ENCODE measurements around the gene ZNF214. TPM values are rescaled to one million over a fixed set of nuclear protein-coding genes. Genes with fewer than 3 reads are reported as not detected.
A peak's percentile ranks its signal among the peaks of the same experiment; 100 is the strongest.

ZNF214 gene
- total RNA-seq (2014; rRNA removed; shearing (Covaris generic)): 2.6 and 3.5 TPM in 2 replicates

DNA sequence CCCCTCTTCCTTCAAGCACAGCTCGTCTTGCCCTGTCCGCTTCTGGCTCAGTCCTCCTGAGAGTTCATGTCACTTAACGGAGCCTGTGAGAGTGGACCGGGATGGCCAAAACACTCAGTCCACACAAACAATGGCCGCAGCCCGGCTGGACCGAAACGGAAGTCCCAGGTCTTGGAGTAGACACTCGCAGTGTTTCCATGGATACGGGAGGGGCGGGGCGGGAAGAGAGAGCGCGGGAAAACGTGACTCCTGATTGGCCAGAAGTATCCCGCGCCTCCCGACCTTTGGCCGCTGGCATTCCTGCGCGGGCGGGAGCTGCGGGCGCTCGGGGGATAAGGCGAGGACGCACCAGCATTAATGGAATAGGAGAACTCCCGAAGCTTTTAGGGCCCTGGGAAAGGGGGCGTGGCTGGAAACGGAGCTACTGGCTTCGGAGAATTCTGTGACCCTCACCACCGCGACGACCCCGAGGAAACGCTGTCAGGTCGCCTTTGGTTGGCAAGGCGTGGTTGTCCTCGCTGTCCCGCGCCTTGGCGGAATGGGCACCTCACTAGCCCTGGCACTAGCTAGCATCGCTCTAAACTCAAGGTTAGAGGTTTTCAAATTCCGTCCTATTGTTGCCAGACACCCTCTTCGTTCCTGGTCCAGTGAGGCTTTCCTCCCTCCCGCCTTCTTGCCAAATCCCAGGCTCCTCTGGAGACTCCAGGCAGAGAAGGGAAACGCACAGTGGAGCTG, at the start of gene ZNF214, which contains the start of gene NLRP14:
Gene ZNF214, minus strand, starts transcription at position 164 of the 735 bp plus-strand sequence. CDS start 17,511 bp downstream, outside the sequence.
Gene NLRP14, plus strand, starts transcription at position 297 of the 735 bp plus-strand sequence. CDS start 18,108 bp downstream, outside the sequence.
- DNase-seq (ENCODE audit: low read depth): peak; percentile 92

DNA sequence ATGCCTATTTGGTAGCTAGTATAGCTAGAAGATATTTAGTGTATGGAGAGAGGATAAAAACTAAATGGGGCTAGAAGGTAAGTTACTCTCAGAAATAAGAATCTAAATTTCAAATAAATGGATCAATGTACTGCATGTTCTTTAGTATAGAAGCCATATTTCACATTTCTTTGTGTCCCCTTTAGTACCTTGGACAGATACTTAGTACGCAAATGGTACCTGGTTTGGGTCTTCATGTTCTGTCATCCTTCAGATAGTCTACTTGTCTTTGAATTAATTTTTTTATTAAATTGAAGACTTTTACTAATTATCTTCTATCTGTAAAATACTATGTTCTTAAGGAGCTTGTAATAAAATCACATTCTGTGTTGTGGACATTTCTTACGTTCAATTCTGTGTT, 42.4 kb upstream of the ZNF214 start:
- DNase-seq (ENCODE audit: low read depth): no peak

DNA sequence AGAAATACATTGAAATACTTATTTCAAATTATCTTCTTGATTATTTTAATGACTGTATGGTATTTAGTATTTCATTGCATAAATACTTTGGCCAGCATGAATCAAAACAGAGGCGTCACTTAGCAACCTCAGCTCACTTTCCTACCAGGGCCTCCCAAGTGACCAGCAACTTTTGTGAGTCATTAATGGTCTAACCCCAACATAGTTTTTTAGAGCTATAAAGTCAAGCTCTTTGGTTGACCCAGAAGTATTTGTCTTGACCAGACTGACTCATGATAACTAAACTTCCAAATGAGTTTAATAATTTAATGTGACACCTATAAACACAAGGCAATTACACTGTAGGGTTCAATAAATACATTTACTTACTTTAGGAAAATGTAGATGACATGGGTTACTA, 40.7 kb upstream of the ZNF214 start:
- peak; percentile 57 for DNase-seq (ENCODE audit: low read depth)

DNA sequence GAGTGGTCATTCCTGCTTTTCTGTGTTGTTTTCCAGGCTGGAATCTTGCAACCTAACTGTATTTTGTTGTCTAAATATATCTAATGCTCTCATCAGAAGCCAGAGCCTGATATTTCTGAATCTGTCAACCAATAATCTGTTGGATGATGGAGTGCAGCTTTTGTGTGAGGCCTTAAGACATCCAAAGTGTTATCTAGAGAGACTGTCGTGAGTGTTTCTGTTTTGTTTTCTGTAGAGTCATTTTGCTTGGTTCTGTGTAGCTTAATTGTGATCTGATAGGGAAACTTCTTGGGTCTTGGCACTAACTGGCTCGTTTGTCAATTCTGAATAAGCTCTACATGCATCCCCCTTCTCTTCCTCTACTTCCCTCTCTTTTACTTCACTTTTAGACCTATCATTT, 37.5 kb upstream of the ZNF214 start:
- DNase-seq (ENCODE audit: low read depth): no peak

DNA sequence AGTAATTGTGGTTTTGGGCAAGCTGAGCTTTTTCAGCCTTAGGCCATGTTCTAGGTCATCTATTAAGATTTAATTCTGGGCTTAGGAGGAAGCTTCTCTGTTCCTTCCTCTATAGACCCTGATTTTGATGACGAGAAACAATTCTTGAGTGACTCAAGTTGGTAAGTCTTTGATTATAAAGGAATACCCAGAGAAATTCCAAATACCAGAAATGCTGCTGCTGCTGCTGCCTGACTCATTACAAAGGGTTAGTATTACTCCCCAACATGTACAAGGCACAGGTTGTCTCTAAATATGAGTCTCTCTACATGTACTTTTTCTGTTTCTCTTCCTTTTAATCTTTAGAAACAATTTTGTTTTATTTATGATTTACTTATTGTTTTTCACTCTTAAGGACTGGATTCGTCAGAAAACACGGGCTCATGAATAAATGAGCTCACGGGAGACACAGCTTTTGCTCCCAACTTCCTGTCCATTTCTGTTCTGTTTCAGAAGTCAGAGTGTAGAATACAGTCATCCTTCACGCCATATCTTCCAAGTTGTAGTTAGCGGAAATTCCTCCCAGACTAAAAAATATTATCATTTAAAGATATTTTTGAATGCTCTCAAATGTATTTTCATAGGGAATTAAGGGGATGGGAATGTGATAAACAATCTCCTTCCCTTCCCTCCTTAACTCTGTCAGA, 36.8 kb upstream of the ZNF214 start:
- DNase-seq (ENCODE audit: low read depth): peak; percentile 4

DNA sequence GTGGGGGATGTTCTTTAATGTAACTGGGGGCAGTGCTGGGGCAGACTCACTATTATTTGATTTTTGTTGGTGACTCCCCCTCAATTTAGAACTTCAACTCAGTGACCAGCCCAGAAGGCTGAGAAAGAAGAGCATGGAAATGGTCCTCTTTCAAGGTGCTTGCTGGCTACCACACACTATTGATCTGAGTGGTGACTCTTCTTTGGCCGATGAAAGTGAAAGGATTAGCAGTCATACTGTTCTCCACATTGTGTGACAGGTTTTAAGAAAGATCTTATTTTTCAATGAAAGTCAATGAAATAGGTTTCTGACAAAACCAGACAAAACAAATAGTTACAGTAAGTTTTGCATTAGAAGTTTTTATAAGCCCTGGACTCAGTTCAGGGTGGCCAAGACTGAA, 30.0 kb upstream of the ZNF214 start:
- DNase-seq (ENCODE audit: low read depth): no peak

DNA sequence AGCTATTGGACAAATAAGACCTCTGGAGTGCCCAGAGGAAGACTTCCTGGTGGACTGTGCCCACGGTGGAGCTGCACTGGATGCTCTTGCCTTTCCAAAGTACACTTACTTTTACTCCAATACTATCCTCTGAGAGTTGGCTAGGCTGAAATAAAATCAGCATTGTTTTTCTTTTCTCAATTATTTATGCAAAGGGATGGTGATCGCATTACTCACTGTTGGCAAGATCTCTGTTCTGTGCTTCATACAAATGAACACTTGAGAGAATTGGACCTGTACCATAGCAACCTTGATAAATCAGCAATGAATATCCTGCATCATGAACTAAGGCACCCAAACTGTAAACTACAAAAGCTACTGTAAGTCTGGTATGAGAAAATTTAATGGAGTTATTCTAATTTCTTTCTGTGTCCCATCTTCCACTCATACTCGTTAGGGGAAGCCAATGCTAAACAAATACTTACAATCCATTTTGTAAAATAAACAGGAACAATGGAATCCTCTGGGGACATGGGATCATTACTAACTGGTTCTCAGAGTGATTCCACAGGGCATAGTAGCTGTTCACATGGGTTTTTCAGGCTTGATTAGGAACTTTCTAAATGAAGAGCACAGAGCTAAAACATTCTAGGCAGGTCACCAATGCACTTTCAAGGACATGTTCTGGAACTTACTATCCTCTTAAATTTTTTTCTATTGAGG, 26.5 kb upstream of the ZNF214 start:
- DNase-seq (ENCODE audit: low read depth): peak; percentile 3

DNA sequence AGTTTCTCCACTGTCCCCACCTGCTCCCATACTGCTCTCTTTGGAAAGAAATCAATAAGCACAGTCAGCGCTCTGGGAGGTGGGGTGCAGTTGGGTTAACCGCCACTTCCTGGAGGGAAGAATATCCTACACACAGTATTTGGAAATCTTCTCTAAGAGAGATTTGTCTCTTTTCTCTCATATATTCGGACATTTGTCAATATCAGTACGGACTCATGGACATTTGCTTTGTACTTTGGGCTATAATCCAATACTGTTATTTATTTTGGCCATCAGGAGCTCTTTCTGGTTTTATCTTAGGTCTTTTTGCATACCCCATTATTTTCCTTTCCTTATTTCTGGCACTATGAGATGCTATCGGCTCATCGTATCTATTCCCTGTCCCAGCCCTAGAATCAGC, 13.9 kb upstream of the ZNF214 start:
- DNase-seq (ENCODE audit: low read depth): no peak

DNA sequence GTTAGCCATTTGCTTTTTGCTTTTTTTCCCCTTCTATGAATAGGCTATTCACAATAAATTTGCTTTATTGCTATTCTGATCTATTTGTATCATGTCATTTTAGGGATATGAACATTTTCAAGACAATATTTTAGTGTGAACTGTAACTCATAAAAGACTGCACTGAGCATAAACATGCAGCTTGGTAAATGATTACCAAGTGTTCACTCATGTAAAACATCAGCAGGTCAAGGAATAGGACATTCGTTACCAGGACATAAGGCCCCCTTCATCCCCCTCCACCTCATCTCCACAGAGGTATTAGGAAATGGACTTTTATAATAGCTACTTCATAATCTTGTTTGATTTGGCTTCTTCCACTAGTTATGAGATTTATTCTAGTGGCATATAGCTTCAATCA, 12.5 kb upstream of the ZNF214 start:
- DNase-seq (ENCODE audit: low read depth): no peak

DNA sequence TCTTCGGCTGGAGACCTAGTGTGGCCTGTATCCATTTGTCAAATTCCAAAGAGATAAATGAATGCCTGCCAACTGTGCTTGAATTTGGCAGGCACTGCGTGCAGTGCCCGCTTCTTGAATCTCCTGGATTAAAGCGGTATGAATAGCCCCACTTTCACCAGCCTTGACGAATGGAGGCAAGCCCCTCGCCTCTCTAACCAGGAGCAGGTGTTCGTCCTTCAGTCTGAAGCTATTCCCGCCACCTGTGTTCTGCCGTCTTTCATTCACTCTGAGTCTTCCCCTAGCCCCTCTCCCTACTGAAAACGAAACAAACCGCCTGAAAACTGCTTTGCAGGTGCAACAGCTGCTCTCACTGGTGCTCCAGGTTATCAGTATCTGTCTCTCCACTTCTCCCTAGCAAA, 11.3 kb upstream of the ZNF214 start:
- DNase-seq (ENCODE audit: low read depth): no peak

DNA sequence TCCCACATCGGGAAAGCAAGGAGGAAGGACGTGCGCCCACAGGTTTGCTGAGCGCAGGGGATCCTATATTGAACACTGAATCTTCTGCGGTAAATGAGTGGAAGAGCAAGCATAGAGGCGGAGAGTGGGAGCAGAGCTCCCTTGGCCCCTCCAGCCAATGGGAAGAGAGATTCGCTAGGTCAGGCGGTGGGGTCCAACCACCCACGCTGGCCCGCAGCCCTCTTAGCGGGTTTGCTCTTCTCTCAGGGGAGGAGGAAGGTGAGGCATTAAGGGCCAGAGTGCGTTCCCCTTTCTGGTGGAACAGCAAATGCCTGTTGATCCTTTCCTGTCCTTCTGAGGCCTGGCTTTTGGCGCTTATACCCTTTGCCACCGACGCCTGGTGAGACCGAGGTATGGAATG, 10.7 kb upstream of the ZNF214 start:
- DNase-seq (ENCODE audit: low read depth): no peak

DNA sequence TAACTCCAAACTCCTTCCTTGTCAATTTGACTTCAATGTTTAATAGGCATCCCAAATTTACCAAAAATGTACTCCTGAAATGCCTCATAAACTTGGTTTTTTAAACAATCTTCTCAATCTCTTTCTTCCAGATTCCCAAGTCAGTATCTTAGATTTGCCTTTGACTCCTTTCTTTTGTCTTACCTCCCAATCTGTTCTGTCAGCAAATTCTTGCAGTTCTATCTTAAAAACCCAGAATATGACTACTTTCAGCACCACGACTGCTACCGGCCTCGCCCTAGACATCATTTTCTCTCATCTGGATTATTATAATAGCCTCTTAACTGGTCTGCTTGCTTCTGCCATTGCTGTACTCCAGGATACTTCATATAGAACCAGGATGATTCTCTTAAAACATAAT, 8.0 kb upstream of the ZNF214 start:
- no peak for DNase-seq (ENCODE audit: low read depth)

DNA sequence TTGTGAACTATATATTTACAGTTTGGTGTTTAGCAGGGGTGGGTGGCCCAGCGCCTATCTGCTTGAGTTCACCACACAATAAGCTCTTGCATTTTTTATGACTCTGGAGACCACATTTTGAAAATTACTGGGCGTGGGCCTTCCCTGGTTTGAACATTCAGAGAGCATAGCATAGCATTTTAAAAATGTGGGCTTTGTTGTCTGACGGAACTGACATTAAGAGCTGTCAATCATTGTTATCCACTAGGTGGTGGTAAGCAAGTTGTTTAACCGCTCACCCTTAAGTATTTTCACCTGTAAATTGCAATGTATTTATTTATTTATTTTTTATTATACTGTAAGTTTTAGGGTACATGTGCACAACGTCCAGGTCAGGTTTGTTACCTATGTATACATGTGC, 1.2 kb upstream of the ZNF214 start:
- no peak for DNase-seq (ENCODE audit: low read depth)

DNA sequence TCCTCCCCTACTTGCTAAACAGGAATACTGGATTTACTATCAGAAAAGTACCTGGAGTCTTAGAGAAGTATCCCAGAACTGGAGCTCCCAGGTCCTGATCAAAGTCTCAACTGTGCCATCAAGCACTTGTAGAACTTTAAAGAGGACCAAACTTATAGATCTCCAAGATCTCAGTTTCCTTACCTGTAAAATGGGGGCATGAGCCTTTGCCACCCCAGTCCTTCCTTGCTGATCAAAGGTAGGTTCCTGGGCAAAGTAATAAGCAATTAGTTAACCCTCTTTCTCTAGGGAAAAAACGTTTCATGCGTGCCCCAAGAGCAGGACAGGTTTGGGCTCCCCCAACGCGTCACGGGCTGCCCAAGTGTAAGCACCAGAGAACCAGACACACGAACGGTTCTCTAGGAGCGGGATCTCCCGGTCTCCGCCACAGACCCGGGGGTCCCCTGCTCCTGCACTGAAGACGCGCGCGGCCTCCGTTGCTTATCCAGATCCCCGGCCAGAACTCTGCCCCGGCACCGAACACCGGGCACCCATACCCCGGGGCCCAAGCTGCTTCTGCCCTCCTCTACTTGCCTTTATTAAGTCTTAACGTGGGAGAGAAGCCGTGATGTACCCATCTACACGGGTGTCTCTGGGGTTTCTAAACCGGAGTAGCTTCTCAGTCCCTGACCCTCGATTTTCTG, 505 bp downstream of the ZNF214 start:
- DNase-seq (ENCODE audit: low read depth): no peak

DNA sequence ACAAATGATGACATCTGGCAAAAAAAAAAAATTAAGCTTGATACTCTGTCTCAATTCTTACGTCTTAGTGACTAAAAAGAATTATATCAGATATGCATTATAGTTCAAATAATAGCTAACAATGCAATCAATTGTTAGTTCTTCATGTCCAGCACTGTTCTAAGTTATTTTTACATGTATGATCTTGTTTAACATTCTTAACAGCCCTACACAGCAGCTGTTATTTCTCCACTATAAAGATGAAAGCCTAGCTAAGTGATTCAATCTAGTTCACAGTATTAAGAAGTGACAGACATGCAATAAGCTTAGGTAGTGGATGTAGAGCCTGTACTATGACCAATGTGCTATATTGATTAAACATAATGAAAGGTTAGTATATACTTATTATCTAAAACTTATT, 4.1 kb downstream of the ZNF214 start:
- no peak for DNase-seq (ENCODE audit: low read depth)

DNA sequence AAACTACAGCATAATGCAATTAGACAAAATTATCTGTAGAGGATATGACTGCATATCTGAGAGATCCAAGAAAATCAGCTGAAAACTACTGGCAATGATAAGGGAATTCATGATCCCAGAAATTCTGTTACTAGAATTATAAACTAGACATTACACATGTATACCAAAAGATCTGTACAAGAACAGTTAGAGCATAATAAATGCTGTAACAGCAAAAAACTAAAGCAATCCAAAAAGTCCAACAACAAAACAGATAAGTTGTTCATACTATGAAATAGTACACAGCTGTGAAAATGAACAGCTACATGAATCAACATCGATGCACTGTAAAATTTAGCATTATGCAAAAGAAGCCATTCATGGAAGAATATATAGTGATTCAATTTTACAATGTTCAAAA, 6.0 kb downstream of the ZNF214 start:
- DNase-seq (ENCODE audit: low read depth): no peak

DNA sequence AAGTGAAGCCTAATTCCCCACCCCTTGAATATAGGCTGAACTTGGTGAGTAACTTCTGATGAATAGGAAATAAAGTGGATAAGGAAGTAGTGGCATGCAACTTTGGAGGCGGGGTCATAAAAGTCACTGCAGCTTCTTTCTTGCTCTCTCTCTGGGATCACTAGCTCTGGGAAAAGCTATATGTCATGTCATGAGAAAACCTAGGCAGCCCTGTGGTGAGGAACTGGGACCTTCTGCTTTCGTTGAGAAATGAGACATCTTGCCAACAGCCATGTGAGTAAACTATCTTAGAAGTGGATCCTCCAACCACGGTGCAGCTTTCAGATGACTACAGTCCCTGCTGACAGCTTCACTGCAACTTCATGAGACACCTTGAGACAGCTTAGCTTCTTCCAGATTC, 15.7 kb downstream of the ZNF214 start:
- DNase-seq (ENCODE audit: low read depth): peak; percentile 48

DNA sequence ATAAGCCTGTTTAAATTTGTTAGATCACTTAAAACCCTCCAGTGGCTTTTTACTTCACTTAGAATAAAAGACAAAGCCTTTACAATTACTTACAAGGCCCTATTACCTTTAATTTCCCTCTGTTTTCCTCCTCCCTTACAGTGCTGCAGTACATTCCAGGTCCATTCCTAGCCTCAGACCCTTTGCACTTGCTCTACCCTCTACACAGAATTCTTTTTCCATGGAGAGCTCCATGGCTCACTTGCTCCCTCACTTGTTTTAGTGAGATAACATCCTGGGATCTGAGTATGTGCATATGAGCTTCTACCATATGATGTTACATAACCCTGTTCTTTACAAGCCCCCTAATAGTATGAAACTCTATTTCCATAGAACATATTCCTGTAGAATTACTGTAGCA, 24.4 kb downstream of the ZNF214 start:
- DNase-seq (ENCODE audit: low read depth): no peak

DNA sequence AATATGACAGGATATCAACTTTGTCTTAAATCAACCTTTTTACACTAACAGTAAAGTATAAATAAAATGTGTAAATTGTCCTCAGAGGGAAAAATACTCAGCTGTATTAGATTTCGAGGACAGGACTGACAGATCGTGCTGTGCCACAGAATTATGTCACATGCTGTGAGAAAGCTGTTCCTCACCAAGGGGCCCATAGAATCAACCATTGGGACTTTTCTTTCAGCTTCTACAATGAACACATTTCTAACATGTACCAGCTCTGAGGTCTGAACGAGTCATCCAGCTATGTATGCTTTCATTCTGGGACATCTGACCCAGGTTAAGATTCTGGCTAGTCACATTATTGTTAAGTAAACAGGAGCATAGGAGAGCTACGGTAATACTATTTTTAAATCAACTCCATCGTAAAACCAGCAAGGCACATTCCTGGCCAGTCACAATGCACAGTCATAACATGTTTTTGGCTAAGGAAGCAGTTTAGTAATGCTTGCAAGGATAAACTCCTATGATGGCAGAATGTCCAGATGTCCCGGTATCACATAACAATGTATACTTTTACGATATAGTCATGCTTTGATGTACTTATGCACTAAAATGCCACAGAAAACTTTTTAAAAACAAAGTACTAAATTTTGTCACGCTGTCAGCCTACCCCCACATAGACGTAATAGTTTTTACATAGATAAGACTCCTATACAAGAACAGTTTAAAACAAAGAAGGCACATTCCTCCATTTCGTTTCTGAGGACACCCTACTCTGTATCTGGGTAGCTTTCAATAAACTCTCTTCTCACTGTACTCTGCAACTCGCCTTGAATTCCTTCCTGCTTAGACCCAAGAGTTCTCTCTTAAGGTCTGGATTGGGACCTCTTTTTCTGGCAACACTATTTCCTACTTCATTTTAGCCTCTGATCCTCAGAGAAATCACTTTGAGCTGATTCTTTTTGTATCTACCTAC, 27.4 kb downstream of the ZNF214 start:
- peak; percentile 60 for DNase-seq (ENCODE audit: low read depth)

DNA sequence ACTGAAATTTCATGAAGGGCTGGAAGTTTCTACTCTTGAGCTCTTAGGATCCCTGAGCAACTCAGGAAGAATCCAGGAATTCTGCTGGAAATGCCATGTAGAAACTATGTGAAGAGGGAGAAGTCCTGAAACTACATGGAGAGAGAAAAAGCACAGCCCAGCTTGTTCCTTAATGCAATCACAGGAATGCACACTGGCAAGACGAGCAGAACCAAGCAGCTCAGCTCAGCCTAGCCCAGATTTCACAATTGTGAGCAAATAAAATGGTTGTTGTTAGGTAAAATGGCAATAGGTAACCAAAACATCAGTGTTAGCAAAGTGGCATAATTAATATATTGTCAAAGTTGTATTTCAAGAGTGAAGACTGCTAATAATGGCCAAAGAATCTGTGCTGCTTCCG, 28.1 kb downstream of the ZNF214 start:
- DNase-seq (ENCODE audit: low read depth): no peak

DNA sequence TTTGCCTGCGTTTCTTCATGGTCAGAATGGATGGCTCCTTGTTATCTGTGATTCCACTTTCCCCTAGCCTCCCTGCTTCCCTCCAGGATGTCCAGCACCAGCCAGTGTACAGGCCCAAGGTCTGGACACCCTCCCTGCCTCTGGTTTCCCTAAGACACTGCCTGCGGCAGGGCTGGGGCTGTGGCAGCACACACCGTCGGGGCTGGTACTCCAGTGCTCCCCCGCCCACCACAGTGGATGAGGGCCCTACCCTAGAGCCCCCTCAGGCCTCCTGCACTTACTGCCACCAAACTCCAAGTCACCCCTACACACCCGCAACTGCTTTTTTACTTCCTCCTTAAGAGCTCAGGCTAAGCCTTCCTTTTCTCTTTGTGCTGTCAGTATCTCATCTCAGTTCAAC, 28.9 kb downstream of the ZNF214 start:
- no peak for DNase-seq (ENCODE audit: low read depth)
